CD4-positive, alpha-beta T cell treated with Interleukin-2 at 100 ng/mL for 4 hours (primary cell): ENCODE measurements around the gene SLC6A18.

ENCODE experiments used
- DNase-seq: peaks from one replicate; pipeline ENCODE4 v3.0.0-alpha.2; 2020; ENCODE audit warnings: low spot score

SLC6A18 gene

DNA sequence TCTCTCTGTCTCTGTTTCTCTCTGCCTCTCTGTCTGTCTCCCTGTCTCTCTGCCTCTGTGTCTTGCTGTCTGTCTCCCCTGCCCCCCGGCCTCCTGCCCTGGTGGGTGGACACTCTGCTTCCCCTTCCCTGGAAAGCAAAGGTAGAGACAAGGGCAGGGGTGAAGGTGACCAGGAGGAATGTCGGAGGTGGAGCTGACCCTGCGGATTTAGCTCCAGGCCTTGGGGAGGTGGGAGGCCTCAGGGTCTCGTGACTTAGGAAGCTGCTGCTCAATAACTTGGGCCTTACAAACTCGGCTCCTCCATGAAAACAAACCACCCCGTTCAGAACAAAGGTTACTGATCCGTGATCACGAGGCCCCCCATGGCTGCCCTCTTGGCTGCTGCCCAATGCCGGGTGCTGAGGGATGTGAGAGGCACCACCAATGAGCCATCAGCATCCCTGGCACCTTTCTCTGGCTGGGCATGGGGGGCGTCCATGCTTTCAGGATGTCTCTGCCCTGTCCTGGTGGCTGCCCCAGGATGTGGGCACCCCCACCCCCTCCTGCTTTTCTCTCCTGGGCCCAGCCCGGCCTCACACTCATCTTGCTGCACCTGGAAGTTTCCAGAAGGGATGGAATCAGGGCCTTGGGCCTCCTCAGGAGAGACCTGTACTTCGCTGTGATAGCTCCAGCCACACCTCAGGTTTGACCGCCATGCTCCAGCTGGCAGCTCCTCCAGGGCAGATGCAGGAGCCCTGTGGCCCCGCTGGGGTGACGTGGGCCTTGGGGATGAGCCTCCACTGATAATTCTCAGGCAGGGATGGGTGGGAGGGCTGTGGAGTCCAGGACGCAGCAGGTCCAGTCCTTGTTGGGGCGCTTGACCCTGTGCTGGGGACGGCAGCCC, 38.6 kb upstream of the SLC6A18 start:
- no peak for DNase-seq

DNA sequence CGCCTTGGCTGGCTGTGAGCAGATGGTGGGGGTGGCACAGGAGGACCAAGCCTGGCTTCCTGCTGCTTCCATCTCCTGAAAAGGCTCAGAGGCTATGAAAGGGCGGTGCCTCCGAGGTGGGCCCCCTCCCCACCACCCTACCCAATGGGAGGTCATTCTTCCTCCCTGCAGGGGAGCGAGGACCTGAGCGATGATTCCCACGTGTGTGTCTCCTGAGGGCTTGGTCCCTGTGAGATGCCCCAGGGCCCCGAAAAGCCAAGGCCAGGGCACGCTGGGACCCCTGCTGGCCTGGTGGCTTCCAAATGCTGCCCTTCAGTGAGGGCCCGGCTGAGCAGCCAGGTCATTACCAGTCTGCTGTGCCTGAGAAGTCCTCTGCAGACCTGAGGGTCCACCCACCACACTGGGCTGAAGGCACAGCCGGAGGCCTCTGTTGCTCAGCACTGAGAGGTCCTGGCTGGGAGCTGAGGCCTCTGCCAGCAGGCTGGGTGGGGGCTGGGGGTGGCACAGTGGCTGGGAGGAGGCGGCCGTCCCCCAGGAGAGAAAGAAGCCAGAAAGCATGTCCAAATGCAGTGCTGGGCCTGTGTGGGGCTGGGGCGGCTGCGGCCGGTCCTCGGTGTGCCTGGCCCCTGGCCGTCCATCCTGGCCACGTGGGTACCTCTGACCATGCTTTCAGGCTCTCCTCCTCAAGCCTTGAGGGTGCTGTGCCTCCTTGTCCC, 37.8 kb upstream of the SLC6A18 start:
- no peak for DNase-seq

DNA sequence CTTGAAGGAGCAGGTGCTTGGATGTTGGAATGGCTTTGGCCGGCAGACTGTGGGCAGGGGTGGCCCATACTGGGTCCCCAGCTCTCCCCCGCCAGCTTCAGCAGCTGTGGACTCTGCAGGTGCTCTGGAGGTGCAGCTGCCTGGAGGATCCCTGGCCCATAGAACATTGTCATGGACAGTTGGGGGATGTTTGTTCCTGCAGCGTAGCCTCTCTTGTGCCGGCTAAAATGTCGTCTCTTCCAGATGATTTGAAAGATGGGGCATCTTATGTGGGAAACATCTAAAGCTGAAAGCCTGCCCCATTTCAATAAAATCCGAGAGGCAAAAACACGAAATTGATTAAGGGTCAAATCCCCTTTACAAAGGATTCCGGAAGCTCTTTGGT, 37.2 kb upstream of the SLC6A18 start:
- no peak for DNase-seq

DNA sequence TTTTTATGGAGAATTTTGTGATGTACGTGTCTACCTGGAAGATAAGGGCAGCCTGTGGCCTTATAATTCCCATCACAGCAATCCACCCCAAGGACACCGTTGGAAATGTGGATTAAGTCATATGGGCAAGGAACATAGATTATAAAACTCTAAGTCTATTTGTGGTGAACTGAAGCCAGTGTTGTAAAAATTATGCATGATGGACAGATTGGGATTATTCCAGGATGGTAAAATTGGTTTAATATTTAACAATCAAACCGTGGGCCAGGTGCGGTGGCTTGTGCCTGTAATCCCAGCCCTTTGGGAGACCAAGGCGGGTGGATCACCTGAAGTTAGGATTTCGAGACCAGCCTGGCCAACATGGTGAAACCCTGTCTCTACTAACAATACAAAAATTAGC, 36.7 kb upstream of the SLC6A18 start:
- DNase-seq = no peak

DNA sequence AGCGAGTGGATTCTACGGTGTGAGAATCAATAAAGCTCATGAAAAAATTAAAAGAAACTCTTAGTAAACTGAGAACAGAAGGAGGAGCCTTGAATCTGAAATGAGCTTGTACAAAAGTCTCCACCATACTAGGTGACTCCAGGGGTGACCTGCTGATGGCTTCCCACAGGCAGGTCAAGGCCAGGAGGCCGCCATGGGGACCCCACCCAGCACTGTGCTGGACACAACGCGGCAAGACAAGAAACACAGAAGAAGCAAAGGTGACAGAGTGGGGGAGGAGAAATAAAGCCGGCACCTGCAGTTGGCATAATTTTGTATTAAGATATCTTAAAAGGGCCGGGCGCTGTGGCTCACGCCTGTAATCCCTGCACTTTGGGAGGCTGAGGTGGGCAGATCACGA, 35.9 kb upstream of the SLC6A18 start:
- DNase-seq = no peak

DNA sequence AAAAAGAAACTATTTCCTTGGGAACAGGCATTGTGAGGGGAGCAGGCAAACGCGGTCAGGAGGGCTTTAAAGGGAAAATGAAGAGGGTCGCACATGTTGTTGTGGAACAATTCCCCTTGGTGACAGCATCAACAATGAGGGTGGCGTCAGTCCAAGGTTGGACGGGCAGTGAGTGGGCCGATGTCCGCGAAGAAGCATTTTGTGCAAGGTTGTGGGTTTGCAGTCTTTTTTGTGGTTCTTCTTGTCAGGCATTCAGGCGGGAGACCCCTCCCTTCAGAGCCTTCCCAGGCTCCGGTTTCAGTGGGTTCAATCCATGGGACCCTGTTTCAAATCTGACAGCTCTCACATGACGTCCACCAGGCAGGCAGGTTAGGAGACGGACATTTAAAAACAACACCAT, 34.9 kb upstream of the SLC6A18 start:
- no peak for DNase-seq

DNA sequence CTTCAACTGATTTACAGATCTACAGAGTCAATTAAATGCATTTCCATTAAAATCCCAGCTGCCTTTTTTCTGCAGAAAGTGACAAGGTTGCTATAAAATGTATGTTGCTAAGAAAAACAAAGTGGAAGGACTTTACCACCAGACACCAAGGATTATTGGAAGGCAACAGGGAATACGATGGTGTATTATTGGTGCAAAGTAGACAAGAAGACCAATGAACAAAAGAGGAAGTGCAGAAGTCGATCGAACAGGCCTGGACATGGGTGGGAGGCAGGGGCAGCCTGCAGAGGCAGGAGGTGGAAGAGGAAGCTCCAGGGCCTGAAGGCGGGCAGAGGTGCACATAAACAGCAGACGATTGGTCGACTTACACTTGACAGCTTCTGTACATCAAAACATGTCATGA, 34.3 kb upstream of the SLC6A18 start:
- DNase-seq = no peak

DNA sequence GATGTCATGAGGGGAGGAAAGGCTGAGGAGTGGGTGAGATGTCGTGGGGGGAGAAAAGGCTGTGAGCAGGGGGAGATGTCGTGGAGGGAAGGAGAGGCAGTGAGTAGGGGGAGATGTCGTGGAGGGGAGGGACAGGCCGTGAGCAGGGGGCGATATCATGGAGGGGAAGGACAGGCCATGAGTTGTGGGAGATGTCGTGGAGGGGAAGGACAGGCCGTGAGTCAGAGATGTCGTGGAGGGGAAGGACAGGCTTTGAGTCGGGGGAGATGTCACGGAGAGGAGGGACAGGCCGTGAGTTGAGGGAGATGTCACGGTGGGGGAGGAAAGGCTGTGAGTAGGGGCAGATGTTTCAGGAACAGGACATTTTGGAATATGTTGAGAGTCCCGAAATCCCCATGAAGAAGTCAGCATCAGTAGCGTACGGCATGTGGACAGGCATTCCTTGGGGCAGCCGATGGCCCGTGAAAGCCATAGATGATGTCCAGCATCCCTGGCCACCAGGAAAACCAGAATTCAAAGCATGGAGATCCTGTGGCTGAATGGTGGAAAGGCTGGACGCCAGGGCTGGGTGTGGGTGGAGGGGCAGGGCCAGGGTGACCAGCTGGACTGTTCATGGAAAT, 32.1 kb upstream of the SLC6A18 start:
- DNase-seq = no peak

DNA sequence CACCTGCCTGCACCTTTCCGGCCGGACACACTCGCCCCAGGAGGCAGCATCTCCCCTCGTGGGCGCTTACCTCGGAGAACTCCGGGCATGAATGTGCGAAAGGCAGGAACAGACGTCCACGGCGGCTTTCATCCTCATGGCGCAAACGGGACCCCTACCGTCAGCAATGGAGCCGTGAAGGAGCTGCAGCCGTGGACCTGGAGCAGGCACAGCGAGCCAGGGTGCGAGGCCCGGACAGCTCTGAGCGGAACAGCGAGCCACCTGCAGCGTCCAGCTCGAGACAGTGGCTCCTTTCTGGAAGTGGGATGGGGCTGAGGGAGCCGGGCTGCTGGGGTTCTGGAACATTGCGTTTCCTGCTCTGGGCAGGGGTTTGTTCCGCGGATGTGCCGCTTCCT, 31.6 kb upstream of the SLC6A18 start:
- no peak for DNase-seq

DNA sequence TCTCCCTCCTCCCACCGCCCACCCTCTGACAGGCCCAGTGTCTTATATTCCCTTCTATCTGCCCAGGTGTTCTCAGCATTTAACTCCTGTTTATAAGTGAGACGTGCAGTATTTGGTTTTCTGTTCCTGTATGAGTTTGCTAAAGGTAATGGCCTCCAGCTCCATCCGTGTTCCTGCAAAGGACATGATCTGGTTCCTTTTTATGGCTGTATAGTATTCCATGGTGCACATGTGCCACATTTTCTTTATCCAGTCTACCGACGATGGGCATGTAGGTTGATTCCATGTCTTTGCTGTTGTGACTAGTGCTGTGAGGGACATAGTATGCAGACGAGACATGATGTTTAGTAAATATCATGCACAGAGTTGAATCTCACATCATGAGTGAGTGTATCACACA, 30.8 kb upstream of the SLC6A18 start:
- DNase-seq = no peak

DNA sequence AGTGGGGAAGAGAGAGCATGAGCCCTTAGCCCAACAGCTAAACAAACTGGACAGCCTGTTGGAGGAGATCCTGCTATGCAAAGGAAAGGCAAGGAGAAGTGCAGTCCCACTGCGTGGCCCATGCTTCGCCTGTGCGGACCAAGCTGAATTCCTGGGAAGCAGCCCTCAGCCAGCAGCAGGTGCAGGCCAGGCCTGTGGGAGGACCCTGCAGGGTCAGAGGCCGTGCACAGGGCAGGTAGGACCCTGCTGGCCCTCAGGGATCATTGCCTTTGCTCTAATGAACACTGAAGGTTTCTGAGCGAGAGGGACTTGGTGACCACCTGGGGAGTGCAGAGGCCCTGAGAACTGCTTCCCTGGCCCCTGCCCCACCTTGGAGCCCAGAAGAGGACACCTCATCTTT, 29.7 kb upstream of the SLC6A18 start:
- no peak for DNase-seq

DNA sequence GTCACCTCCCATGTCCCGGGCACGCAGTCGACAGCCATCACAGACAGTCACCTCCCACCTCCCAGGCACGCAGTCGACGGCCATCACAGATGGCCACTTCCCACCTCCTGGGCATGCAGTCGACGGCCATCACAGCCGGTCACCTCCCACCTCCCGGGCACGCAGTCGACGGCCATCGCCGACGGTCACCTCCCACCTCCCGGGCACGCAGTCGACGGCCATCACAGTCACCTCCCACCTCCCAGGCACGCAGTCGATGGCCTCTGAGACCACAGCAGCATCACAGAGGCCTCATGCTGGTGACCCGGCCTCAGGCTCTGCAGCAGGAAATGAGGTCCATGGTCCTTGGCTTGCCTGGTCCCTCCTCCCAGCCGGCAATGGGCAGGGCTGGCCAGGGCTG, 29.3 kb upstream of the SLC6A18 start:
- no peak for DNase-seq

DNA sequence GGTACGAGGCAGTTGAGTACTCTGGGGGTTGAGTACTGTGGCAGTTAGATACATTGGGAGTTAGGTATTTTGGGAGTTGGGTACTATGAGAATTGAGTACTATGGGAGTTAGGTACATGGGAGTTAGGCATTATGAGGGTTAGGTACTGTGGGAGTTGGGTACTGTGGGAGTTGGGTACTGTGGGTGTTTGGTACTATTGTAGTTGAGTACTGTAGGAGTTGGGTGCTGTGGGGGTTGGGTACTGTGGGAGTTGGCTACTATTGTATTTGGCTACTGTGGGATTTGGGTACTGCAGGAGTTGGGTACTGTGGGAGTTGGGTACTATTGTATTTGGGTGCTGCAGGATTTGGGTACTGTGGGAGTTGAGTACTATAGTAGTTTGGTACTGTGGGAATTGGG, 28.6 kb upstream of the SLC6A18 start:
- no peak for DNase-seq

DNA sequence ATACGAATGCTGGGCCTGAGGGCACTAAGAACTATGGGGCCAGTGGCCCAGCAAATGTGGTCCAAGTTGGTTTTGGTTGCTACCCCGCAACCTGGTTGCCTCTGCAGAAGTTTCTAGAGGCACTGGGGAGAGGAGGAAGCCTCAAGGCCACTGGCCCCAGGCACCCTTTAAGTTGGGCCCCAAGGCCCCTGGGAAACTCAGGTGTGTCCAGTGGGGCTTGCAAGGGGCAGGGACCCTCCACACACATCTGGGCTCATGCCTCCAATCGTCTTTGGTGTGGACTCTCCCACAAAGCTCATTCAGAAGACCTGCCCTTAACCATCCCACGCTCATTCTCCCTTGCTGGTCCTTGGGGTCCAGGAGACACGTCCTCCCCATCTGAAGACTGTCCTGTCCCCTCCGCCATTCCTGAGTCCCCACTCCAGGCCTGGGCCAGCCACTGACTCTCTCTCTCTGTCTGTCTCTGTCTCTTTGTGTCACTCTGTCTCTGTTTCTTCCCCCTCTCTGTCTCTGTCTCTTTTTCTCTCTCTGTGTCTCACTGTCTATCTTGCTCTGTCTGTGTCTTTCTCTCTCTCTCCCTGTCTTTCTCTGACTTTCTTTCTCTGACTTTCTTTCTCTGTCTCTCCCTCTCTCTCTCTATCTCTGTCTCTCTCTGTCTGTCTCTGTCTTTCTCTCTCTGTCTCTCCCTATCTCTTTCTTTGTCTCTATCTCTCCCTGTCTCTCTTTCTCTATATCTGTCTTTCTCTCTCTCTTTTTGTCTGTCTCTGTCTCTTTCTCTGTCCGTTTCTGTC, 27.1 kb upstream of the SLC6A18 start:
- no peak for DNase-seq

DNA sequence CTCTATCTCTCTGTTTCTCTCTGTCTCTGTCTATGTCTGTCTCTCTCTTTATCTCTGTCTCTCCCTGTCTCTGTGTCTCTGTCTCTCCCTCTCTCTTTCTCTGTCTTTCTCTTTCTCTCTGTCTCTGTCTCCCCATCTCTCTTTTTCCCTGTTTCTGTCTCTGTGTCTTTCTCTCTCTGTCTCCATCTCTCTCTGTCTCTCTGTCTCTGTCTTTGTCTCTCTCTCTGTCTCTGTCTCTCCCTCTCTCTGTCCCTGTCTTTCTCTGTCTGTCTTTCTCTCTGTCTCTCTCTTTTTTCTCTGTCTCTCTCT, 25.9 kb upstream of the SLC6A18 start:
- no peak for DNase-seq

DNA sequence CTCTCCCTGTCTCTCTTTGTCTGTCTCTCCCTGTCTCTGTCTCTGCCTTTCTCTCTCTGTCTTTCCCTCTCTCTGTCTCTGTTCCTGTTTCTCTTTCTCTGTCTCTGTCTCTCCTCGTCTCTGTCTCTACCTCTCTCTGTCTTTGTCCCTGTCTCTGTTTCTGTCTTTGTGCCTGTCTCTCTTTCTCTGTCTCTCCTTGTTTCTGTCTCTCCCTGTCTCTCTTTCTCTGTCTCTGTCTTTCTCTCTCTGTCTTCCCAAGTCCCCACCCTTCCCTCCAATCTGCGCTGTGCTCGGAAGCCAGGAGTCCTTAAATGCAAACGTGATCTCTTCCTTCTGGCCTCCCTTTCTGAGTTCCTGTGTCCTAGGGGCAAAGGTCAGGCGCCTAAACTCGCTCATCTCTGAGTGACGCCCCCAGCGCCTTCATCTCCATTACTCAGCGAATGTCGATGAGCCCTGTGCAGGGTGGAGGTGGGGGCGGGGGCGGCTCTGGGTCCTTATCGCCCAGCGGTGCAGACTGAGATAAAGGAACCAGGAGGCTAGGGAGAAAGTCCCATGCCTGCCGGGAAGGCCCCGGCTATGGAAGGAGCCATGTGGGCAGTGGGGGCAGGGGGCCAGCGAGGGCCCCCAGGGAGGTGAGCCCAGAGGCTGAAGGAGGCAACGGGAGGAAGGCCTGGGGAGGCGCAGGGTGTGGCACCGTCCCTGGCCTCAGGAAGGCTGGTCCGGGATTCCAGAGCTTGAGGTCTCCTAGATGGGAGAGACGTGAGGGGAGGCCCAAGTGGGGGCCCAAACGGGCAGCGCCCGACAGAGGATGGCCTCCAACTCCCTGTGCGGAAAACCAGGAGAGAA, 25.3 kb upstream of the SLC6A18 start:
- DNase-seq = no peak

DNA sequence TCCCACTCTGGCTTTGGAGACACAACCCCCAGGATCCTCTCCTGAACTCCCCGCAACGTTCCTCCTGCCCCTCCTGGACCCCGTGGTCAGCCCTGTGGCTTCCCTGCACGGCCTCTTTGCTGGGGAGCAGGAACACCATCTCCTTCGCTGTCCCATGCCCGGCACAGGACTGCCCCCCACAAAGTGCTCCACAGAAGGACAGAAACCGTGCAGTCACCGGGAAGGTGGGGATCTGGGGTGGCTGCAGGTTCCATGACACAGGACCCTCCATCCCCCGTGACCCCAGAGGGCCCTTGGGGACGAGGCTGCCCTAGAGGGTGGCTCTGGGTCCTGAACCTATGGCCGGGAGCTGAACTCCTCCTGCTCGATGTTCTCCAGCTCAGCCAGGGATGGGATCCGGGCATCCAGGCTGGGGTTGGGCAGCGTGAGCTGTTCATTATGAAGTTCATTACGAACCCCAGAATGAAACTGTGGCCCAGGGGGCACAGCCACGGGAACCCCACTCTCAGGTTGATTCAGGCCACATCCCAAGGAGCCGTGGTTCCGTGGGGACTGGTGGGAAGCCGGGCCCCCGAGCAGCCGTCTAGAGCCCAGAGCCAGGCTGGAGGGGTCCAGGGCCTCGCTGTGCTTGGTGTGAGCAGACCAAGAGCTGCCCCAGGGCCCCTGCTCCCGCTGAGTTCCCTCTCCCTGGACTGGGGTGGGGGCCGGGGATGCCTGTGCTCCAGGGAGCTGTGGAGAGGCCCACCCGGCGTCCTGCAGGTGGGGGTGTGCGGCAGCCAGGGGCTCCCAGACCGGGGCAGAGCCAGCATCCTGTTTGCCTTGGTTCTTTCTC, 24.5 kb upstream of the SLC6A18 start:
- no peak for DNase-seq

DNA sequence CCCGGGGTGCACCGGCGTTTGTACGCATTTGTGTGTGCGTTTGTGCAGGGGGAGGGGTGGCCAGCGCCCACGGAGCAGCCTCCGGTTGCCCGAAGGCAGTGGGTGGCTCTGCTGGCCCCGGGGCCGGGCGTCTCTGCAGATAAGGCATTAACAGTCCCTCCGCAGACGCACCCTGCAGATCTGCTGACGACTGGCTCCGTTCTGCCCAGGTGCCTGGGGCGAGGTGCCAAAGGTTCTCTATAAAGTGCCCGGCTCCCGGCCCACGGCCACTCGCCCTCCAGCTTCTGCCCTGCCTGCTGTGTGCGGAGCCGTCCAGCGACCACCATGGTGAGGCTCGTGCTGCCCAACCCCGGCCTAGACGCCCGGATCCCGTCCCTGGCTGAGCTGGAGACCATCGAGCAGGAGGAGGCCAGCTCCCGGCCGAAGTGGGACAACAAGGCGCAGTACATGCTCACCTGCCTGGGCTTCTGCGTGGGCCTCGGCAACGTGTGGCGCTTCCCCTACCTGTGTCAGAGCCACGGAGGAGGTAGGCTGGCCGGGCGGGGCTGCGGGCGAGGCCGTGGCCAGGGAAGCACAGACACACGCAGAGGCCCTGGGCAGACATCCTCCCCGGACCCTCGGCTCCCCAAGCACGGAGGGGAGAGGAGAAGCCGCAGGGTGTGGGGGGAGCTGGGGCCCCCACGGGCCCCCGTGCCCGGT, 23.7 kb upstream of the SLC6A18 start, which contains the start of gene SLC6A19:
TSS of gene SLC6A19 (plus strand) at position 269 of the 699 bp plus-strand sequence. CDS start at position 325, 56 bp downstream.
- DNase-seq = no peak

DNA sequence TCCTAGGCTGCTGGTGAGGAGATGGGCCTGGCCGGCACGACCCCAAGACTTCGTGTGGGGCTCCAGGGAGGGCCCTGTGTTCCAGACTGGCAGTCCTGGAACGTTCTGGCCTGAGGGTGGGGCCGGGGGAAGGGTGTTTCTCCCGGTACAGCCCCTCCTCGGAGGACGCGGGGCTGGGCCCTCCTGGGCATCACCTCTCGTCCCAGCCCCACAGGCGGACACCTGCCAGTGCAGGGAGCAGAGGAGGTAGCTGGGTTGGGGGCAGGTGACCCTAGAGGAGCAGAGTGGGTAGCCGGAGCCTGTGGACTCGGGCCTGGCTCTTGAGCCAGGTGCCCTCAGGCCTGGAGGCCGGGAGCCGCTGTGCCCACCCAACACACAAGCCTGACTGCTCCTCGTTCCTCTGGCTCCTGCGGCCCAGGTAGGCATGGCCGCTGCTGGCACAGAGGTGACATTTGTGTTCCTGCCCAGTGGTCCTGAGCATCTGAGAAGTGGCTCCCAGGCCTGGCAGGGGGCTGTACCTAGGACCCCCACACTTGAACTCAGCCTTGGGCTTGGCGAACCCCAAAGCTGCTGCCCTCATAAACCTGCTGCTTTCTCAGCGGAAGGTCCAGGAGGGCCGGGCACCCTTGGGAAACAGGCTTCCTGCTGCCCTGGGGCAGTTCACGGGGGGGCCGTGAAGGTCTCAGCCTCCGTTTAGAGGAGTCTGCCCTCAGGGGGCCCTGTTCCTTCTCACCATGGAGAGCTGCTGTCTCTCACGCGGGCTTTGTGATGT, 23.0 kb upstream of the SLC6A18 start:
- no peak for DNase-seq
